Activated T-helper 1 cell treated with anti-CD3 and anti-CD28 coated beads, Interleukin-2, amount 50 U/mL, for 16 hours (primary cell): Measurements from ENCODE around the gene ST6GALNAC1.

ENCODE experiments used
- DNase-seq, 2 donors: peaks; one replicate each; pipeline ENCODE4 v3.0.0-alpha.2; 2020; ENCODE audit warnings: low read depth in 1 of 2, low spot score in 1 of 2

ST6GALNAC1 gene

DNA sequence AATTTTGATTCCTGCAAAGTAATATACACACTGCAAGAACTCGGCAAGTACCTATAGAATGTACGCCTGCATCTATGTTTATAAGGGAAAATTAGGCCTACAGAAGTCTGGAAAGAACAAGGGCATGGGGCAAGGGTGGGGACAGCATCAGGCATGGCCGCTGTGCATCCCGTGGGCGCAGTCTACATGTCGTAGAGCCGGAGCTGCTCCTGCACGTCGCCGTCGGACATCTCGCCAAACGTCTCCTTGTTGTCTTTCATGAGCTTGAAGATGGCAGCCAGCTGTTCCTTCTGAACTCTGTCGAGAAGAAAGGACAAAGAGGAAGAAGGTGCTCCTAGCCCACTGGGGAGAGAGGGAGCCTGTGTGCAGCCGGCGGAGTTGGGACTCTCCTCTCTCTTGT, 33.8 kb upstream of the ST6GALNAC1 start:
- DNase-seq: no peak

DNA sequence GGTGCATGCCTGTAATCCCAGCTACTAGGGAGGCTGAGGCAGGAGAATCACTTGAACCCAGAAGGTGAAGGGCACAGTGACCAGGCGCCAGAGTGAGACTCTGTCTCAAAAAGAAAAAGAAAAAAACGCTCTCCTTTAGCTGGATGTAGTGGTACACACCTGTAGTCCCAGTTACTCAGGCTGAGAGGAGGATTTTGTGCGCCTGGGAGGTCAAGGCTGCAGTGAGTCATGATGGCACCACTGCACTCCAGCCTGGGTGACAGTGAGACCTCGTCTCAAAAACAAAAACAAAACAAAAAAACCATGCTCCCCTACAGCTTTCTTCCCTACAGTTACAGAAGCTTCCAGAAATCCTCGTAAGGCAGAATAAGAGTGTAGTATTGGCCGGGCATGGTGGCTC, 33.1 kb upstream of the ST6GALNAC1 start:
- DNase-seq: no peak

DNA sequence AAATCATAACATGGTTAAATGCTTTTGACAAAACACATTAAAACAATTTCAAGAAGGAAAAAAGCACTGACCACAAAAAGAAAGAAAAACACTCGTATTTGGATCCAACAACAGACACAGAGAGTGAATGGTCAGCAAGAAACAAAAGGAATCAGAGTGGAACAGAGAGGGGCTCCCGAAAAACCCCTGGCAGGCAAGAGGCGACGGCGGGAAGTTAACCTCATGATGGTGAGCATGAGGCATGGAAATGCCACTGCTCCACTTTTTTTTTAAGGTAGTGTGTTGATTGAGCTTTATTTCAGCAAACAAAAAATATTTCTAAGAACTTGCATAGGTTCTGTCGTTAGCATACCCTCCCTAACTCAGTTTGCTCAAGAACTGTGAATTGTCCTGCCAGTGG, 32.1 kb upstream of the ST6GALNAC1 start:
- no peak for DNase-seq

DNA sequence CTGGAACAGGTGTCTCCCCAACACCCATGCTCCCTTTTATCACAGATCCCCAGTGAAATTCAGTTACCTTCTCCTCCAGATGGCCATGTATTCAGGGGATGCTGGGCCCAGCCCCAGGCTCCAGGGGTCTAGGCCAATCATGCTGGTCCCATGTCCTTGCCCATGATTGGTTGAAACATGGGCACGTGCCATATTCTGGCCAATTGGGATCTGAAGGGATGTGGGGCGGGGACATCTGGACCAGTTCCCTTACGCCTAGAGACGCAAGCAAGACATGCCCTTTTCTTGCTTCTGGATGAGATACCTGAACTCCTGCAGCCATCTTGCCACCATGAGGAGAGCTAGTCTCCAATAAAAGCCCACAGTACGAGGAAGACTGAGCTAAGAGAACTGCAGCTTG, 31.0 kb upstream of the ST6GALNAC1 start:
- no peak for DNase-seq

DNA sequence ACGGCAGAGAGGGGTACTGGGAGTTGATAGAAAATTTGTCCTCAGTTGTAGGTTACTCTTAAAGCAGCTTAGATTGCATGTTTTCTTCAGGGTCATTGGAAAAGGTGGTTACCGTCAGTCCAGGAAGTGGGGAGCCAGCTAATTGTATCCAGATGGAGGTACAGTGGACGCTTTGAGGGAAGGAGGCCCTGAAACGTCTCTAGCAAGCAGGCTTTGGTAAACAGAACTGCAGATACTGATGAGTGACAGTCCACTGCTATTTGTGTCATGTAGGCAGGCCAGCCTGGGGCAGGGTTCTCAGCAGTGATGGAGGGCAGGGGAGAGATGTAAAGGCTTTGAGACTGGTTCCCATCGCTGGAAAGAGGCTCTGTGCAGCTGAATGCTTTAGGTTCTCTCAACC, 30.2 kb upstream of the ST6GALNAC1 start:
- no peak for DNase-seq

DNA sequence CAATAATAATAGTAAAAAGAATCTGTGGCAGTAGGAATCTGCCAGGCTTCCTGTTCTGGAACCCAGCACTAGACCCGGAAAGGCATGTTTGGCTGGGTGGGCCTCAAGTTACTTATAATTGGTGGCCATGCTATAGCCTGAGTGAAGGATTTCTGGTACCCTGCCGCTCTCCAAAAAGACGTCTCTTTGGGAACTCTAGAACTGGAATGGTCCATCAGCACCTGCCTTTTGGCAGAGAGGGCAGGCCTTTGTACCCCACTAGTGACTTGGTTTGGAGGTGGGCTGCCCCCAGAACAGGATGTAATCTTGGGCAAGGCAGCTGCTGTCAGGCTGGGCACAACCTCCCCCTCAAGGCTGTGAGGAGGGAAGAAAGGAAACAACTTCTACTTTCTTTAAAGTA, 29.3 kb upstream of the ST6GALNAC1 start:
- no peak for DNase-seq

DNA sequence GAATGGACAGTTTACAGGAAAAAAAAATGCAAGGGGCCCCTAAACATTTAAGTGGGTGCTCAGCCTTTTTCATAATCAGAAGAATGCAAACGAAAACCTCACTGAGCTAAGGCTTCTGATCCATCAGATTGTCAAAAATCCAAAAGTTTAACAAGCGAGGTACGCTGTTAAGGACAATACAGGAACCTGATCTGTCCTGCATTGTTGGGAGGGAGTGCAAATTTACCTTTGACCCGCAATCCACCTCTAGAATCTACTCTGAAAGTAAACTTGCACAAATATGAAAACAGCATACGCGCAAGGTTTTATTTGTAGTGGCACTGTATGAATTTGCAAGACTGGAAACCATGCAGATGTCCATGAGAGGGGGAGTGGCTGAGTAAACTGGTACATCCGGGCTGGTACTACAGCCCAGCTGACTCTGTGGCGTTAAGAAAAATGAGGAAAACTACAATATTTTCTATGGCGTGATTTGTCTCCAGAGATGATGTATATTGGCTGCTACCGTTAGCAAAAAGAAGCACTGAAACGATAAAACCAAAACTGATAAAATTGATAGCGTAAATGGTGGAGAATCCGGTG, 28.8 kb upstream of the ST6GALNAC1 start:
- no peak for DNase-seq

DNA sequence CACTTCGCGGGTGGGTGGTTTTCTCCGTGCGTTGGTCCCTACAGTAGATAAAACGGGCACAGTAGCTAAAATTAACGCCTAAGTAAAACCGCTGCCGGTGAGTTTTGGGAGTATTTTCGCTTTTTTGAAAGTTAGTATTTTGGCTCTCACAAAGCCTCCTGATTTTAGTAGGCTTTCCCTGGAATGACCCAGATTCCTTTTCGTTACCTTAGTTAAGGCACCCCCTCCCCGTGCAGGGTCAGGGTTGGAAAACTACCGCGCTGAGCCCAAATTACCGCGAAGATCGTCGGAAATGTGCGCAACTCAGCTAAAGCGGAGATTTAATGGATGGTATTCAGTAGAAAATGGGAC, 28.3 kb upstream of the ST6GALNAC1 start:
- no peak for DNase-seq

DNA sequence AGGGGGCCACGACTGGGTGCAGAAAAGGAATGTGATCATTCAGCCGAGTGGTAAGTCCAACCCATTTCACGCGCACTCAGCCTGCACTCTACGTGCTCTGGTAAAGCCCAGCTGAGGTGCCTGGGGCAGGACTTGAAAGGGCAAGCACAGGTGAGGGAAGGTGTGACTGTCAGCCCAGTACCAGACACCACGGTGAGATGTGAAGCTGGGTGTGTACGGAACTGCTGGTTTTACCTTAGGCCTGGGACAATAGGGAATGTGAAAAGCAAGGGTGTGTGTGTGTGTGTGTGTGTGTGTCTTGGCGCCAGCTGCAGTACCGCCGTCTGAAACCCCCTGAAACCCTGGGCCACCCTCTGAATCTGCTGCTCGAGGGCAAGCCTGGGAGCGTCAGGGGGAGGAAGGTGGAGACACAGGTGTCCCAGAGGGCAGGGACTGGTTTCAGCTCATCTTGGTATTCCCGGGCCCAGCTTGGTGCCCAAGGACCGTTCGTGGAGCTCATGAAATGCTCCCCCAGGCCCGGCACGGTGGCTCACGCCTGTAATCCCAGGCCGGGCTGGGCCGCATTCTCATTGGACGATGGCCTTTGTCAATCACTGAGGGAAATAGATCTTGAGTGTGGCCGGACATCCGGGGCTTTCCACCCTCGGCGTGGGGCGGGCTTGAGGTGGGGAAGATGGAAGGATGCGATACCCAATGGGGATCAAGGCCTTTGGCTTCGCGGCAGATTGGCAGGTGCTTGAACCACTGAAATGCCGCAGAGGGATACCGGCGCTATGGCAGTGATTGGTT, 27.8 kb upstream of the ST6GALNAC1 start:
- peak; percentile 97 for DNase-seq

DNA sequence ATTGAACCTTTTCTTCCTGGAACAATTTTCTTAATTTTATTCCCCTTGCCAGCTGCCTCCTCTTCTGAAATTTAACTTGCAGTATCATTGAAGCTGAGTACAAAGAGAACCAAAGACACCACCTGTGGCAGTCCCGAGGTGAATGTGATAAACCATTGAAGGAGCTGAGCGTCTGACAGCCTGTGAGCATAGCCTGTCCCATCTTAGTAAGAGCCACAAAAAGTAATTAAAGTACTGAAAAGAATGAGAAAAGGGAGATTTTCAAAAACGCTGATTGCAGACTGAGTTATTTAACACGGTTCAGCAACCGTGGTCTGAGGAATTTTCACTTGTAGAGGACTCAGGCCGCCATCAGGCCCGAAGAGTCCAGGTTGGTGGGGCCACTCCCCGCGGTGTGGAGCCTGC, 27.2 kb upstream of the ST6GALNAC1 start:
- DNase-seq: no peak

DNA sequence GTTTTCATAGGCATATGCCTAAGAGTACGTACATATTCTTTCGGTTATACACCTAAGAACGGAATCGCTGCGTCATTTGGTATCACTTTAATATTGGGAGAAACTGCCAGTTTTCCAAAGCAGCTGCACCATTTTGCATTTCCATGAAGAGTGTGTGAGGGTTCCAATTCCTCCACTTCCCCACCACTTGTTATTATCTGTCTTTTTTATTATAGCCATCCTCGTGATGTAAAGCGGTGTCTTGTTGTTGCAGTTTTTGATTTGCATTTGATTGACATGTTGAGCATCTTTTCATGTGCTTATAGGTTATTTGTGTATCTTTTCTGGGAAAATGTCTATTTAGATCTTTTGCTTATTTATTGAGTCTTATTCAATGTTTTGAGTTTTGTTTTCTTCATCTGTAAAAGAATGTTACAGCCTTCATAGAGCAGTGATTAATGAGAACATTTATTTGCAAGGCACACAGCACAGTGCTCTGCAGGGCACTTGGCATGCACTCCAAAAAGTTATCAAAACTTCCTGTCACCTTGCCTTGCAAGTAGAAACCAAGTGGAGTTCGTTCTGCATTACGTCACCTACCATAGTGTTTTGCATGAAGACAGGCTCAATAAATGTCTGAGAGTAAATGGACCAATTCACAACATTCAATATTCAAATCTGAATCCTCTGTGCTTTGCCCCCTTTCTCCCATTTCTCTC, 26.6 kb upstream of the ST6GALNAC1 start:
- DNase-seq: no peak

DNA sequence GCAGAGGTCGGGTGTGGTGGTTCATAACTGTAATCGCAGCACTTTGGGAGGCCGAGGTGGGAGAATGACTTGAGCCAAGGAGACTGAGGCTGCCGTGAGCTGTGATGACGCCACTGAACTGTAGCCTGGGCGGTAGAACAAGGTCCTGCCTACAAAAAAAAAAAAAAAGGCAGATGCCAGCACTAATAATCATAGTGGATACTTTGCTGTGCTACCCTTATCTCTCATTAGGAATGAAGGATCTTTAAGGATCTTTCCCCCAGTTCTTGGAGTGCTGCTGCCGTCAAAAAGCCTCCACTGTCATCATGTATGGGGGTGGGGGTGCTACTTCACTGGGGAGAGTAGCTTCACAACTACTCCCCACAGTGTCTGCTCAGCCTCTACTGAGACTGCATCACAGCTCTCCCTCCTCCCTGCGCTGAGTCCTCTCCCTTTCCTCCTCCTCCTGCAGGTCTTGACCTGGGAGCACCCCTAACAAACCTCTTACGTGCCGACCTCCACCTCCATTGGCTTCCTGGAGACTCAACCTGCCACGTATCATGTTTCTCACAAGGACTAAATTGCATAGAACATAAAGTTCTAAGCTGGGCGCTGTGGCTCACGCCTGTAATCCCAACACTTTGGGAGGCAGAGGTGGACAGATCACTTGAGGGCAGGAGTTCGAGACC, 24.4 kb upstream of the ST6GALNAC1 start:
- DNase-seq: no peak

DNA sequence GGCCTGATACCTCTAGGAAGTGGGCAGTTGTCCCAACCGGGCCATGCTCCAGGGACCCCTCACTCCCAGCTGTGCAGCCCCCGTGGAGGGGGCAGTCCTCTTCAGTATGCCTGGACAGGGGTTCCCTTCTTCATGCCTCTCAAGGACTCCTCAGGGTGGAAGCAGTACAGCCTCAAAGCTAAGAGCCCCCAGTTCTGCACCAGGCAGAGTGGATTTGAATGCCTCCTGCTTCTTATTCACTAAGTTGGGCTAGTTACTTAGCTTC, 23.9 kb upstream of the ST6GALNAC1 start:
- DNase-seq: no peak

DNA sequence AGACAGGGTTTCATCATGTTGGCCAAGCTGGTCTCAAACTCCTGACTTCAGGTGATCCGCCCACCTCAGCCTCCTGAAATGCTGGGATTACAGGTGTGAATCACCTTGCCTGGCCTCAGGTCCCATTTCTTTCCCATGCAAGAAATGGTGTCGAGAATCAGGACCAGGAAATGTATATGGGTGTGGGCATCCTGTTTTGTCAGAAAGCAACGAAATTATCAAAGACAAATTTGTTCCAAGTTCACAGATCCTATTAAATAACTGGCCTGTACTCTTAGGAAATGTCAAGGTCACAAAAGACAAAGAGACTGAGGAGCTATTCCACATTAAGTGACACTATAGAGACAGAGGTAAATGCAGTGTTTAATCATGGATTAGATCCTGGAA, 17.1 kb upstream of the ST6GALNAC1 start:
- DNase-seq: no peak

DNA sequence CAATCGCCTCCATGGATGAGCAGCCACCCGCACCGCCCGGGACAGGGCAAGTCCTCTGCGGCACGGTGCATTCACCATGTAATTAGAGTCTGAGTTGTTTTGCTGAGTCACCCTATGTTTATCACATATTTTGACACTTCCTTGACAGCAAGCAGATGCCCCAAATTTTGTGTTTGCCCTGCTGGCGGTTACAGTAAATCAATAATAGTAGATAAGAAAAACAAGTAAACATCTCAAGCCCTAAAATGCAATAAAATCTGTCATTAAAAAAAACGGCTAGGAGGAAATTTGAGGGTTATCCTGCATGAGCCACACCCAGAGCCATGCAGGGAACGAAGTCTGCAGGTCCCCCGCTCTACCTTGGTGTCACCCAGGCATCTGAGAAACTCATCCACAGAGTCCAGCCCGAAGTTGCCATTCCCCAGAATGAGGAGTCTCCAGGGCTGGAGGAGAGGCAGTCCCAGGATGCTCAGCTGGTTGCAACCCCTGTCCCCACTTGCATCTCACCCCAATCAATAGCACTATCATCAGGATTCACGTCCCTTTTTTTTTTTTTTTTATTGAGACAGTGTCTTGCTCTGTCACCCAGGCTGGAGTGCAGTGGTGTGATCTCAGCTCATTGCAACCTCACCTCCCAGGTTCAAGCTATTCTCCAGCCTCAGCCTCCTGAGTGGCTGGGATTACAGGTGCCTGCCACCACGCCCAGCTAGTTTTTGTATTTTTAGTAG, 16.5 kb upstream of the ST6GALNAC1 start:
- DNase-seq: no peak

DNA sequence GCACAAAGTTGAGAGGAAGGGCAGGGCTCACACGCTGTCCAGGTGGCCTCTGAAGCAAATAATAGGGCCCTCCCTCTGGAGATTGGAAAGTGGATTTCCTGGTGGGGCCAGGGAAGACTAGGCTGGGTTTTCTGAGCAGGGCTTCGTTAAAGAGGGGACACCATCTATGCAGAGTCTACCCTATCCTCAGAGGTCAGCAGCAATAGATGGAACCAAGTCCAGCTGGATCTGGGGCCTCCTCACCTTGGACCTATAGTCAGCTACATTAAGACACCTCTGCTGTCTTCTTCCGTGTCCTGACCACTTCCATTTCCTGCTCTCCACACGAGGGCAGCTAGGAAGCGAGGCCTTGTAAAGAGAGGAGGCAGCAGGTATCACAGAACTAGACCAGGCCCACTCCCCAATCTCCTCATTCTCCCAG, 14.7 kb upstream of the ST6GALNAC1 start:
- no peak for DNase-seq

DNA sequence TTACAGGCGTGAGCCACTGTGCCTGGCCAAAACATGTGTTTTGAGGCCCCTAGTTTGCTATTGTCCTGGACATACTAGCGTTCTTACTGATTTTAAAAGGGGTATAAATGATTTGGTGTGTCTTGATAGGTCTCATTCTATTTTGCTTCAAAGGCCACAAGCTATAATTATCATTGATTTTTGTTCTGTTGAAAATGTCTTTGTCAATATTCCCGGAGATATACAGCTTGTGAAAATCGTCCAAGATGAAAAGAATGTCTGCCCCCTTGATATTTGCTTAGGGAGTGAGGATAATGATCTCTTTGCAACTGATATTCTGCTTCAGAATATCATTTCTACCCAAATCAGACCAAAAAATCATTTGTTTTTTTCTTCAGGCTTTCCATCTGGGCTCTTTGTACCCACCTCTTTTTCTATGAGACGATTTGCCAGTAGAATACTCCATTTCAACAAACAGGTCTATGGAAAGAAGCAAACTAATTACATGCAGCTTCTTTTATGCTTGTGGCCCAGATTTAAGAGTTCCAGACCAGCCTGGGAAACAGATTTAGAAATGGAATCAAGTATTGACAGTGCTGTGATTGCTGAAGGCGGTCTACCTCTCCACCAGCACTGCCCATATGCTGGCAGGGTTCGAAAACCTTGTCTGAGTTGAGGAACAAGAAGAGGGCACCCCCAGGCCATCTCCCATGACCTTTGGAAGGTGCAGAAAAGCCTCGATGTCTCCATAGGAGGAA, 14.1 kb upstream of the ST6GALNAC1 start:
- no peak for DNase-seq

DNA sequence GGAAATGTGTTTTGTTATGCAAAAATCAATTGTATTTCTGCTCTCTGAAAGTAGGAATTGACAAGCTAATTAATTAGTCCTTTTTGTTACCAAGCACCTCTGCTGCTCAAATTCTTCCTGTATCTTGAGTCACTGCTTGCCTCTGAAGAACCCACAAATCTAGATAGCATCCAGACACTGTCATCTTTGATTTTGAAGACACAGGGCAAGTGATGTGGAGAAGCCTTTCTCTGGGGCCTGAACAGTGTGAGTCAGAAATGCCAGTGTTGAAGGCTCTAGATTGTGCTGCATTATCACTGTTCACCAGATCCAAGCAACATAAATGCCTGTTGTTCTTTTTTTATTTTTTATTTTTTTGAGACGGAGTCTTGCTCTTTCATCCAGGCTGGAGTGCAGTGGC, 10.9 kb upstream of the ST6GALNAC1 start:
- DNase-seq: no peak

DNA sequence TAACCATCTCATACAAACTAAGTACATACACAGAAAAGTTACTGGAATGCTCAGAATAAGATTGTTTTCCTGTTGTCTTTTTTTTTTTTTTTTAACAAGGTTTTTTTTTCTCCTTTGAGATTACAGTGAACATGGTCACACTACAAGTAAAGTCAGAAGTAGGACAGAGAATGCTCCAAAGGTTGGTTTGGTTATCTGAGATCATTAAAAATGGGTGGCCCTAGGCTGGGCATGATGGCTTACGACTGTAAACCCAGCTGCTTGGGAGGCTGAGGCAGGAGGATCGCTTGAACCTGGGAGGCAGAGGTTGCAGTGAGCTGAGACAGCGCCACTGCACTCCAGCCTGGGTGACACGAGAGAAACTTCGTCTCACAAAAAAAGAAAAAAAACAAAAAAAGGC, 6.9 kb upstream of the ST6GALNAC1 start:
- DNase-seq: no peak

DNA sequence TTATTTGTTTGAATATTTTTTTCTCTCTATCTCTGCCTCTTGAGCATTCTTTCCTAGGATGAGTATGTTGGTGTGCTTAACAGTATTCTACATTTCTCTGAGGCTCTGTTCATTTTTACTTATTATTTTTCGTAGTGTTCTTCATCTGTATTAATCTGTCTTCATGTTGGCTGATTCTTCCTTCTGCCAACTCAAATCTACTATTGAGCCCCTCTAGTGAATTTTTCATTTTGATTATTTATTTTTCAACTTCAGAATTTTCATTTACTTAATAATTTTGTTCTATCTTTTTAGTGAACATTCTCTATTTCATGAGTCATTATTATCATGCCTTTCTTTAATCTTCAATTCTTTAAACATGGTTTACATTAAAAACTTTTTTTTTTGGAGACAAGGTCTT, 3.2 kb upstream of the ST6GALNAC1 start:
- no peak for DNase-seq

DNA sequence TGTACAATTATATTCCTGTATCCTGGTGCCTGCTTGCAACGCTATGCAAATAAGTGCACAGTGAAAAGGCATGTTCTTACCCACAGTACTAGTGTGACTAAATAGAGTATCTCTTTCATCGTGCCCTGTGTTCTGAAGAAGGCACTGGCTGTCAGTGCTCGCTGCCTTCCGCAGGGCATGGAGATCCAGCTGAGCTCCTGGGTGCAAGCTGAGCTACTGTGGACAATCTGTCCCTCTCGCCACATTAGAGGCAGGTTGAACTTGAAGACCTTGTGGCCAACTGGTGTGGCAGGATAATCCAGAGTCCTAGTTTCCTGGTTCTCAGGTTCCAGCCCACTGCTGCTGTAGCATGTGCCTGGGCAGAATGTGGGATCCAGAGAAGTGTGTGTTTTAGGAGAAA, 1.9 kb upstream of the ST6GALNAC1 start:
- DNase-seq: no peak
